DMS53 treated with DMSO at 0.1 percent for 48 hours (cell line): ENCODE data around the gene PDE4C.
A peak's percentile ranks its signal among the peaks of the same experiment; 100 is the strongest.

Experiments used
- DNase-seq: peaks from one replicate; lab custom pipeline; 2025; ENCODE audit not compliant: unreplicated experiment; lab: John Stamatoyannopoulos, UW

The PDE4C gene

DNA sequence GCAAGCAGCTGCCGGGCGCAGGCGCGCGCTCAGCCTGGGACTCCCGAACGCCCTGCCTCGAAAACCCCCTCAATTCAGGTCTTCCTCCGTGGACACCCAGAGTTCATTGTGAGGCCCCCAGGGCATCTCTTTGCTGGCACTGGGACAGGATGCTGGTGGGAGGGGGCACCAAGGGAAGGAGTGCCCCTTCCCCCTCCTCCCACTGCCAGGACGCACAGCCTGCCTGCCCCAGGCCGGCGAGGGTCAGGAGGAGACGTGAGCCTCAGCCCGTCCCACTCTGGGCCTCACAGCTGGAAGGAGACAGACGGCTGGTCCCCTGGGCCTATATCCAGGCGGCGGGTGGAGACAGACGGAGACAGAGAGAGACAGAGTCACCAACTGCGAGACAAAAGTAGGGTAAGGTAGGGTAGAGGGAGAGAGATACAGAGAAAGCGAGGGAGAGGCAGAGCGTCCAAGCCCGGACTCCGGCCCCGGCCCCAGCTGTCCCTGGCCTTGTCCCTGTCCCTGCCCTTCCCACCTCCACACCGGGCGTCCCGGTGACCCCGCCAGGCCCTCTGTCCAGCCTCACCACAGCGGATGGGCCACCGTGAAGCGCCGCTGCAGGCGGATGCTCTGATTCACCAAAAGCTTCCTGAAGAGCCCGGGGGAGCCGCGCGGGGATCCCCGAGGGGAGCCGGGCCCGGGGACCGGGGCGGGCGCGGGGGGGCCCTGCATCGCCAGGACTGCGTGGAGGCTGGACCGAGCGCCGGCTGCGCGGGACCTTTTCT lies at the start of gene PDE4C:
Gene PDE4C, minus strand, starts transcription at position 737 of the 767 bp plus-strand sequence. Its CDS starts 23 bp downstream, at position 714.
- DNase-seq, result peak; percentile 33

DNA sequence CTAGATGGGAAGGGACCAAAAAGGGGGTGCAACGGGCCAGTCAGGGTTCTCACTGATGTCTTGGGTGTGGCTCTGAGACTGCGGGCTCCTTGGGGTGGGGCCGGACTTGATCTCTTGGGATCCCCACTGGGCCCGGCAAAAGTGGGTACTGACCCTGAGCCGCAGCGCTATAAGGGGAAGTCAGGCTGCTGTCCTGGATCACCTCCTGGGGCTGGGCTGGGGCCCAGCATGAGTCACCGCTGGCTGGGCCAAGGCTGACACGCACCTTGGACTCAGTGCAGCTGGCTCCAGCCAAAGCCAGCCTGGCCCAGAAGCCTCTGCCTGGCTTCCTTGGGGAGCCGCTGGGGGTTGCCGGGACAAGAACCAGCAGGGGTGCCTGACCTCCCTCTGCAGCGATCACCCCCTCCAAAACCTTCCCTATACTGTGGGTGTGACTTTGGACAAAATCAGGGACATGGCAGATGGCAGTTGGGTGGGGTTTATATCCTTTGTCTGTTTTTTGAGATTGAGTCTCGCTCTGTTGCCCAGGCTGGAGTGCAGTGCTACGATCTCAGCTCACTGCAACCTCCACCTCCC lies 48.6 kb upstream of the PDE4C start:
- DNase-seq, result peak; percentile 22

DNA sequence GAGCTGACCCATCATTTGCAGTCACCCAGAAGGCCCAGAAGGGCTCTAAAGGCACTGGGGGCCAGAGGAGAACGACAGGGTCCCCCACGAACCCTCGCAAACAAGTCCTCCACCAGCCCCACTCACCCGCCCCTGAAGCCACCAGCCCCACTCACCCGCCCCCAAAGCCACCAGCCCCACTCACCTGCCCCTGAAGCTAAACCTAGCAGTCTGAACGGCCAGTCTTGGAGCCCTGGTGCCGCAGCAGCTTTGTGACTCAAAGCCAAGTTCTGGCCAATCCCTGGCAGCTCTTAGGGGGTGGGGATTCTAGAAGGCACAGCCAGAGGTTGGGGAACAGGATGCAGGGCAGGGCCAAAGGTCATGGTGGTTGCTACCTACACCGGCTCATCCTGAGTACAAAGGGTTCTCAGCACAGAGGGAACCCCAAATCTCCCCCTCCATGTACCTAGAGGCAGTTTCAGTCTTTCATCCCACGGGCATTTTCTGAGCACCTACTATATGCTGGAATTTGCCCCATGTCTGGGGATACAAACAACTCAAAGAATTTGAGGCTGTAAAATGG lies 48.1 kb upstream of the PDE4C start, which contains the start of gene IQCN:
Gene IQCN, minus strand, starts transcription at position 234 of the 562 bp plus-strand sequence. CDS start 4,974 bp downstream, outside the sequence.
- no peak for DNase-seq

DNA sequence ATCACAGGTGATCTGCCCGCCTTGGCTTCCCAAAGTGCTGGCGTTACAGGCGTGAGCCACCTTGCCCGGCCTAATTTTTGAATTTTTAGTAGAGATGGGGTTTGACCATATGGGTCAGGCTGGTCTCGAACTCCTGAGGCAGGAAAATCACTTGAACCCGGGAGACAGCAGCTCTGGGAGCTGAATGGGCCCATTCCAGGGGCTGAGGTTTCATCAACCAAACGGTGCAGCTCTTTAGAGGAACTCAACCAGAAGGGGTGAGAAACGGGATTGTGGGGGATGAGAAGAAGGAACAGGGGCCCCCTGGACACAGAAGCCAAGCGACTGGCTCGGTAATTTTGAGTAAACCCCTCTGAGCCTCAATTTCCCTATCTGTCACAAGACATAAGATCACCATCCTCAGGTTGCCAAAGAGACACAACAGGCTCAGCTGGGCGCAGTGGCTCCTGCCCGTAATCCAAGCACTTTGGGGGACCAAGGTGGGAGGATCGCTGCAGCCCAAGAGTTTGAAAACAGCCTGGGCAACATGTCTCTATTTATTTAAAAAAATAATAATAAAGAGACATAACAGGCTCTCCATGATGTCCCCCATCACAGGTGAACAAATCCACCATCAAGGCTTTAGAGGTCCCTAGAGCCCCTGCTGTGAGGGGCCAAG lies 47.5 kb upstream of the PDE4C start:
- DNase-seq, result no peak

DNA sequence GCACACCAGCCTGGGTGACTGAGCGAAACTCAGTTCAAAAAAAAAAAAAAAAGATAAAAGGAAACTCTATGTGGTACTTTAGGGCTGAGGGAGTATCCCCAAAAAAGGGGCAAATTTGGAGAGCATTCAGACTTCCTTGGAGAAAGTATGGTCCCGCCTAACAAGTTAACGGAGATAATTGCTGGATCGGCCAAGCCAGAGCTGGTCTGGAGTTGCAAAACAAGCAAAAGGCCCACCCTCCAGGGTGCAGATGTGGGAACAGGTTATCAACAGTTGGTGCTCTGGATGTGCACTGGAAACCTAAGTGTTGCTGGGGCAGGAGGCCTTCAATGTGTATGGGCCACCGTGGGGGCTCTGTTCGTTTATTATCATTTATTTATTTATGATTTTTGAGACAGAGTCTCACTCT lies 45.2 kb upstream of the PDE4C start:
- no peak for DNase-seq

DNA sequence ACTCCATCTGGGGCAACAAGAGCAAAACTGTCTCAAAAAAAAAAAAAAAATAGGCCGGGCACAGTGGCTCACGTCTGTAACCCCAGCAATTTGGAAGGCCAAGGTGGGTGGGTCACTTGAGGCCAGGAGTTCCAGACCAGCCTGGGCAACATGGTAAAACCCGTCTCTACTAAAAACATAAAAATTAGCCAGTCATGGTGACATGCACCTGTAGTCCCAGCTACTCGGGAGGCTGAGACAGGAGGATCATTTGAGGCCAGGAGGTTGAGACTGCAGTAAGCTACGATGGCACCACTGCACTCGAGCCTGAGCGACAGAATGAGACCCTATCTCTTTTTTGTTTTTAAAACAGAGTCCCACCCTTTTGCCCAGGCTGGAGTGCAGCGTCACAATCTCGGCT lies 44.1 kb upstream of the PDE4C start:
- DNase-seq, result no peak

DNA sequence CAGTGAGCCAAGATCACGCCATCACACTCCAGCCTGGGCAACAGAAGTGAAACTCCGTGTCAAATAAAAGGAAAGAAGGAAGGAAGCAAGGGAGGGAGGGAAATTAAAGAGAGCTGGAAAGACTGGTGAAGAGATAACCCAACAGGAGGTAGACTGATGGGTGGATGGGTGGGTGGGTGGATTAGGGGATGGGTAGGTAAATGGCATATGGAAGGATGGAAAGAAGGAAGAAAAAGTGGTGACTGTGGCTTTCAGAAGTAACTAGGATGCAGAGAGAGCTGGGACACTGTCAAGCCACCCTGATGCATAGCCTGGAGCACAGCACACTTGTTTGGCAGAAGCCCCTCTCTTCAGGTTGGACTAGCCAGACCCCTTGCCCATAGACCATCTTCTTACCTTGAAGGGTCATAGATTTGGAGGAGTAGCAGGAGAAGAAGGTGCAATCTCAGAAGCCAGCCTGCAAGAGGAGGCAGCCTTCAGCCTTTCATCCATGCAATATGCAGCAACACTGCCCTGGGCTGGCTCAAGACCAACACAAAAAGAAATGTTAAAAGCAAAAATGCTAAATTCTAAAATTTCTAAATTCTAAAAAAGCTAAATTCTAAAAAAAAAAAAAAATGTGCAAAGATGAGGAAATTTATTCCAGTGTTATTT lies 43.0 kb upstream of the PDE4C start:
- DNase-seq, result no peak

DNA sequence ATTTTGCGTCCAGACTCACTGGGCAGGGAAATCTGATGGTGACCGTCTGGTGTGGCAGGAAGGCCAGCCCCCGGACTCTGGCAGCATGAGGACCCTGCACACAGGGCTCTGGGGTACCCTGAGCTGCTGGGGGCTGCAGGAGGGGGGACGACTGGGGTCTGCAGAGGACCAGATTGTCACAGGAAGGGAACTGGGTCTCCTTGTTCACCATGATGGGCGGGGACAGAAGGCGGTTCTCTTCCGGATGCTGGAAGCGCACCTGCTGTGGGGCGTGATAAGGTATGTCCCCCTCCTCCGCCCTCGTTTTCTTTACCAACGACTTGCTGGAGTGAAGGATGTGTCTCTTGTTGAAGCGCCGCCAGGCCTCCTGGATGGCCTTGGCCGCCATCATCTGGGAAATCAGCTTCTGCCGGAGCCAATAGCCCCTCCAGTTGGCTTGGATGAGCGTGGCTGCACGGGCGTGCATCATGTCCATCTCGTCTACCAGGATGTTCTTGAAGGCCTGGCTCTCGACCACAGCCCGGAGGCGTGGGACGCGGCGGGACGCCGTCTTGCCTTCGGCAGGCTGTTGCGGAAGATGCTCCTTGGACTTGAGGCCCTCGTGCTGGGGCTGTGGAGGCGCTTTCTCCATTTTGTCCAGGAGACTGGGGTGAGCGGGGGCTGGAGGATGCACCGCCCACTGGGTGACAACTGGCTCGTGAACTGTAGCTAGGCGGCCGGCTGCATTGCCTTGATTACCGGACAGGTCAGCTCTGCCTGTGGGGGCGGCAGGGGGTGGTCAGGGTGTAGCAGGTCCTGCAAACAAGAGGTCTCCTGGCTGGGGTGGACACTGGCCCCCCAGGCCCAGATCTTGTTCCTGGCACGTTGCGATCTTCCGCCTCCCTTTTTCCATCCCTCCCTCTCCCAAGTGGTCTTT lies 40.8 kb upstream of the PDE4C start:
- no peak for DNase-seq

DNA sequence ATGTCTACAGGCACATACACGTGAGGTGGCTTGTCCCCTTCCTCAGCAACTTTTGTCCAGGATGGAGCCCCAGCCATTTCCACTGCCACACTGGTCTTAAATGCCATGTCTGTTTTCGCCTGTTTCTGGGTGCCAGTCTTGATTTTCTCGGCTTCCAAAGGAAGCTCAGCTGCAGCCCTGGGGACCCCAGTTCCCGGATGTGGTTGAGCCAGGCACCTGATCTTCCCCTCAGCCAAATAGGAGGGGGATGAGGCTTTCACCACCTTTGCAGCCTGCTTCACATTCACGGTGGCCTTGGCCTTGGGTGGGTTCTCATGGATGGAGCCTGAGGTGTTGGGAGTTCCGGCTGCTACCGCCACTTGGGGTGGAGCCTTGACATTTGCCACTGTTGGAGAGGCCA lies 39.3 kb upstream of the PDE4C start:
- DNase-seq, result no peak

DNA sequence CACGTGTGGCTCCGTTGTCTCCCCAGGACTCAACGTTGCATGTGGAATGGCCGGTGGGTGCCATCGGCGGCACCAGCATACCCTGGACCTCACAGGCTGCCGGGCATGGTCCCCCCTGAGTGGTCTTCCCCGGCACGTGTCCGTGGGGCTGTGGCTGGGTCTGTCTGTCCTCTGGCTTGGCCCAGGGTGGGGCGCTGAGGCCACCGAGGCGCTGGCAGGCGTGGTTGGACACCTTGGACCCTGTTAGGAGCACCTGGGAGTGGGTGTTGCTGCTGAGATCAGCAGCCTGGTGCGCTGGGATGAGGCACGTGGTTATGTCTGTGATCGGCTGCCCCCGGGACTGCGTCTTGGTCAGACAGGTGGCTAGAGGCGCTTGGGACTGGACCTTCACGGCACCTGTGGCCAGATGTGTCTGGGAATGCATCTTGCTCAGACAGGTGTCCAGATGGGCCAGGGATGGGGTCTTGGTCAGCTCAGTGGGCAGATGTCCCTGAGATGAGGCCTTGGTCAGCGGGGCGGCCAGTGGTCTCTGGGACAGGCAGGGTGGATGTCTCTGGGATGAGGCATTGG lies 38.8 kb upstream of the PDE4C start:
- no peak for DNase-seq

DNA sequence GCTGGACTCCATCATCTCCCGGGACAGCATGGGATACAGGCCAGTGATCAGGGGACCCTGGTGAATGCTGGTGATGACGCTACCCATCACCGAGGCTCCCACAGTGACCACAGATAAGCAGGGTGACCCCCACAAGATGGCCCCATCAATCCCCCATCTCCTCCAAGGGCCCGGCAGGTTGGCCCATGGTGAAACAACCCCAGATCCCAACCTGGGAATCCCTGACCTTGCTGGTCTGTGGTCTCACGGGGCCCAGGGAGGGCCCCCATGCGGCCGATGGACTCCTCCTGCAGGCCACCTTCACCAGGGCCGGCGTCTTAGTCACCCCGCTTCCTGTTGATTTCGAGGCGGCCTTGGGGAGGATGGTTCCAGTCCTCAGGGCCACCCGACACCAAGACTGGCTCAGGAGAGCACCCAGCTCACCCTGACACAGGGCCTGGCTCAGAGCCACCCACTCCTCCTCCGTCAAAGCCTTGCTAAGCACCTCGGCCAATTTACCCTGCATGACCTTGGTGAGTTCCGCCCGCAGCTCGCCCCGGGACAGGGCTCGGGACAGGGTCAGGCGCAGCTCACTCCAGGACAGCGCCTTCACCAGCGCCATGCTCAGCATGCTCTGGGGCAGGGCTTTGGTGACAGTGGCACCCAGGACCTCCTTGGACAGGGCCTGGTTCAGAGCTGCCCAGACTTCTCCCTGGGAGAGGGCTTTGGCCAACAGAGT lies 38.1 kb upstream of the PDE4C start:
- DNase-seq, result no peak

DNA sequence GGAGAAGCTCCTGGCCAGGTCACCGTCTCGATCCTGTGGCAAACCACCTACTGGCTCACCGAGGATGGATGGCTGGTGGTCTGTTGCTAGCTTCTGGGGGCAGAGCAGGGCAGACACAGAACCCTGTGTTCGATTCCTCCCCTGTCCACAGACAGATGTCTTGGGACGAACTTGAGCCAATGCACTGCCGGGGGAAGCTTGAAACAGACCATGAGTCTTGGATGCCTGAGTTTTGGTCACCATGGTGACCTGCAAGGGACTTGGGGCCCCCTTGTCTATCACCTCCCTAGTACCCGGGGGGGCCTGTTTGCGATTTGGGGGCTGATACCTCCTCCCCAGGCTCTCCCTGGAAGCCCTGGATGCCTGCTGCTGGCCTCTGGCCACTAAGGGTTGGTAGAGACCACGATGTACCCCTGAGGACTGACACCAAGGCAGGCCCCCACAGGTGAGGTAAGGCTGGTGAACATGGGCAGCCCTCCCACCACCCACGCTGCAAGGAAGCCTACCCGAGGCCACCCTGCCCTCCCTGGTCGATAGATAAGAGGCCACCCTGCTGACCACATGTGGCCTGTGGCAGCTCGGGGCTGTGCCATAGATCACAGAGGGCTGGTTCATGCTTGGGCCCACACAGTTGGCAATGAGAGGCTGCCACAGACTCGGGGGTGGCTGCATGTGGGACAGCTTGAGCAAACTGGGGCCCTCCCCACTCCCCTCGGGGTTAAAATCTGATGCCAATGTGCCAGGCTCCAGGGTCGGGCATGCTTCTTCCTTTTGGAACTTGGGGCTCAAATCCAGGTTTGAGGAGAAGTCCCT lies 37.3 kb upstream of the PDE4C start:
- DNase-seq, result no peak

DNA sequence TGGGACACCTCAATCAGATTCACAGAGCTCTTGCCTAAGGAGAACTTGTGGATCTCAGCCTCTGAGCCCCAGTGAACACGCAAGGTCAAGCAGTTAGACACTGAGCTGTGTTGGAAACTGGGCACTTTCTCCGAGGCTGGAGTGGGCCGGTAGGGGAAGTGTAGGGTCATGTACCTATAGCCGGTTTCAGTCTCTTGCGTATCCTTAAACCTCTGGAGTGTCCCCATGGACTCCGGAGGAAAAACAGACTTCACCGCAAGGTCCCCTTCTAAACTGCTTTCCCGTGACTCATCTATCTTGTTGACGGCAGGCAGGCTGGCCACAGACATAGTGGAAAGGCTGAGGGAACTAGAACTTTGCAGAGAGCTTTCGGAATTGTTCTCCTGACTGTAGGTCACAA lies 36.7 kb upstream of the PDE4C start:
- no peak for DNase-seq

DNA sequence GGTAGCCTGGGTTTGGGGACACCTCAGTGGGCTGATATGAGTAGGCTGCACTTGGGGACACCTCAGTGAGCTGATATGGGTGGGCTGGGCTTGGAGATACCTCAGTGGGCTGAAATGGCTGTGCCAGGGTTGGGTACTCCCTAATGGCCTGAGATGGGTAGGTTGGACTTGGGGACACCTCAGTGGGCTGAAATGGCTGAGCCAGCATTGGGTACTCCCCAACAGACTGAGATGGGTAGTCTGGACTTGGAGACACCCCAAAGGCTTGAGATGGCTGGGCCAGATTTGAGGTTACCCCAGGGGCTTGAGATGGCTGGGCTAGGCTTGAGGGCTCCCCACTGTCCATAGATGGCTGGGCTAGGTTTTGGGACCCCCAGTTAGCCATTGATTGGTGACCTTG lies 35.9 kb upstream of the PDE4C start:
- no peak for DNase-seq

DNA sequence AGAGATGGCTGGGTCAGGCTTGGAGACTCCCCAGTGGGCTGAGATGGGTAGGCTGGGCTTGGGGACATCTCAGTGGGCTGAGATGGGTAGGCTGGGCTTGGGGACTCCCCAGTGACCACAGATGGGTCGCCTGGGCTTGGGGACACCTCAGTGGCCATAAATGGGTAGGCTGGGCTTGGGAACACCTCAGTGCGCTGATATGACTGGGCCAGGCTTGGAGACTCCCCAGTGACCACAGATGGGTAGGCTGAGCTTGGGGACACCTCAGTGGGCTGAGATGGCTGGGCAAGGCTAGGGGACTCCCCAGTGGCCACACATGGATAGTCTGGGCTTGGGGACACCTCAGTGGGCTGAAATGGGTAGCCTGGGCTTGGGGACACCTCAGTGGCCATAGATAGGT lies 35.2 kb upstream of the PDE4C start:
- no peak for DNase-seq

DNA sequence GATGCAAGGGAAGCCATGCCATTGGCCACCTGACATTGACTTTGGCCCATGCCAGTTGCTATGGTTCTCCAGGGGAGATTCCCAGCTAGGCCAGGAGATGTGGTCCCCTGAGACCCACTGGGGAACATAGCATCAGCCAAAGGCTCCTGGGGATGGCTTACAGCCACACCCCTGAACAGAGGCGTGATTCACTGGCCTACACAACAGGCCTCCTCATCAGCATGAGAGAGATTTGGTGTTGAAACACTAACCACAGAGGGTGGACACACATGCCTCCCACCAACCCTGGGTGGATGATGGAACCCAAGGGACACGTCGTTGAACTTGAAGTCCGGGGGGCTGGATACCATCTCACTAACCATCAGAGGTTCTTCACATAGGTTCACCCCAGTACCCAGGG lies 33.7 kb upstream of the PDE4C start:
- no peak for DNase-seq

DNA sequence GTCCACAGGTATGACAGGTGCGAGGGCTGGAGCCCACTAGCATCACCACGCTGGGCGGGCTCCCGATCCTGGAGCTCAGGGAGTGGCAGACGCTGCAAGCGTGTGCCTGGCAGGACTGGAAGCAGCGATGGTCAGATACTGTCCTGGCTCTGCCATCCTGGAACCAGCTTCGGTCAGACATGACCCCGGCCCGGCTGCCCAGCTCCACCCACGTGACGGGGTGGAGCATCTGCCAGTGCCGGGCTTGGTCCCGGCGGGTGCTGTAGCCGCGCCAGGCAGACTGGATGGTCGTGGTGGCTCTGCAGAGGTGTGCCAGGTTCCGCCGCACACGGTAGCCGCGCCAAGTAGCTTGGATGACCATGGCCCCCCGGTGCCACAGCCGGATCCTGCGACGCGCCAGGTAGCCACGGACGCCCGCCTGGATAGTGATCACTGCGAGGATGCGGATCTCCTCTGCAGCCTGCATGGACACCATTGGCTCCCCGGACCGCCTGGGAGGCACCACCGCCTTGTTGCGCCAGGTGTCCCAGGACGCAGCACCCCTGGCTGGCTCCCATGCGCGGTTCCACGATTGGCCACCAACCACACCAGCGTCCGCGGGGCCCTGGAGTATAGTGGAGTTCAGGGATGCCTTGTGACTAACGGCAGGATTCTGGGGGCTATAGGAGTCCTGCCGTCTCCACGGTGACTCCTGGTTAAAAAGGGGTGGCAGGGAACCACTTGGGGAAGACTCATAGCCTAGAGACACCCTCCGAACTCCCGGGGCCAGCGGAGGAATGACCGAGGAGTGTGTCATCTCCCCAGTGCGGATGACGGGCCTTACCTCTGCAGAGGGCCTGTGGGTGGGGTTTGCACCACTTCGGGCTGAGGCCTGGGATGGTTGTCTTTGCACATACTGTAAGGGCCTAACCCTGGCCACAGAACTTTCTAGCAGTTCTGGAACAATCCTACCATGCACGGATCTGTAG lies 31.5 kb upstream of the PDE4C start:
- DNase-seq, result no peak
